GM18526 (cell line): Measurements from ENCODE around the gene MYDGF.

Experiments used
- POLR2A ChIP-seq: IDR thresholded peaks from 3 replicates; pipeline ENCODE4 v1.6.1; 2011; ENCODE audit not compliant: insufficient read length; ENCODE audit errors: extremely low read depth

The MYDGF gene

GRCh38 chr19:4705413-4706131 lies 35.4 kb upstream of the MYDGF start:
- TF ChIP-seq POLR2A = no peak

- TF ChIP-seq POLR2A = no peak
Observed at GRCh38 chr19:4704317-4704673, 34.2 kb upstream of the MYDGF start.

GRCh38 chr19:4703671-4704316 lies 33.7 kb upstream of the MYDGF start:
- no peak for TF ChIP-seq POLR2A

- no peak for TF ChIP-seq POLR2A
Observed at GRCh38 chr19:4702764-4703163, 32.6 kb upstream of the MYDGF start.

- no peak for TF ChIP-seq POLR2A
Observed at GRCh38 chr19:4701557-4701956, 31.4 kb upstream of the MYDGF start.

GRCh38 chr19:4700693-4700970 lies 30.5 kb upstream of the MYDGF start:
- no peak for TF ChIP-seq POLR2A

GRCh38 chr19:4699826-4700692 lies 29.9 kb upstream of the MYDGF start:
- no peak for TF ChIP-seq POLR2A

GRCh38 chr19:4697304-4697703 lies 27.2 kb upstream of the MYDGF start:
- TF ChIP-seq POLR2A = no peak

GRCh38 chr19:4695224-4695731 lies 25.1 kb upstream of the MYDGF start:
- no peak for TF ChIP-seq POLR2A

- no peak for TF ChIP-seq POLR2A
Observed at GRCh38 chr19:4694211-4694987, 24.3 kb upstream of the MYDGF start.

GRCh38 chr19:4693471-4694121 lies 23.5 kb upstream of the MYDGF start:
- TF ChIP-seq POLR2A = no peak

- TF ChIP-seq POLR2A = no peak
Observed at GRCh38 chr19:4693078-4693350, 22.9 kb upstream of the MYDGF start.

GRCh38 chr19:4692251-4693077 lies 22.3 kb upstream of the MYDGF start:
- no peak for TF ChIP-seq POLR2A

GRCh38 chr19:4691373-4691772 lies 21.2 kb upstream of the MYDGF start:
- TF ChIP-seq POLR2A = no peak
